WTC11 (cell line): Measurements from ENCODE around the gene EHD2. TPM values are rescaled to one million over a fixed set of nuclear protein-coding genes. Genes with fewer than 3 reads are reported as not detected.
A peak's percentile ranks its signal among the peaks of the same experiment; 100 is the strongest.
"Not testable (repeated sequence)": the region's sequence is repeated elsewhere in the genome, so short reads cannot be mapped to it uniquely, and the experiment has no call there.

ENCODE experiments used
- ATAC-seq: fragments of 200-7000 bp; cut with Tn5 transposase; 2 replicates; pipeline ENCODE4 v1.10.0; 2021; ENCODE audit warnings: mild to moderate bottlenecking, moderate library complexity
- CTCF ChIA-PET: fragments of 300-600 bp; sonication (Branson Sonifier 250); formaldehyde crosslinking; loops from one replicate; lab custom pipeline; 2021; ENCODE audit warnings: antibody characterized with exemption; lab: Charles Lee
- POLR2A ChIA-PET: fragments of 350-600 bp; sonication (Branson Sonifier 250); formaldehyde crosslinking; loops from one replicate; lab custom pipeline; 2021; ENCODE audit warnings: antibody characterized with exemption; lab: Charles Lee
- DNase-seq: peaks from one replicate; pipeline ENCODE4 v3.0.0; 2021; ENCODE audit warnings: low spot score
- H3K27ac Mint-ChIP-seq: 2 replicates; pipeline ENCODE4 v1.8.0; 2021; ENCODE audit warnings: mixed read lengths
- H3K27me3 Mint-ChIP-seq: 2 replicates; pipeline ENCODE4 v1.8.0; 2021; ENCODE audit warnings: low read depth, mild to moderate bottlenecking, moderate library complexity, mixed read lengths
- H3K36me3 Mint-ChIP-seq: 2 replicates; pipeline ENCODE4 v1.8.0; 2021; ENCODE audit warnings: mixed read lengths
- H3K4me1 Mint-ChIP-seq: 2 replicates; pipeline ENCODE4 v1.8.0; 2022; ENCODE audit warnings: mixed read lengths
- H3K4me3 Mint-ChIP-seq: 2 replicates; pipeline ENCODE4 v1.8.0; 2021; ENCODE audit warnings: mild to moderate bottlenecking, moderate library complexity, mixed read lengths
- H3K9me3 Mint-ChIP-seq: 2 replicates; pipeline ENCODE4 v1.8.0; 2021; ENCODE audit warnings: mixed read lengths
- CTCF ChIP-seq: fragments of 200-600 bp; IDR thresholded peaks from 2 replicates; pipeline ENCODE4 v1.8.0; 2022; ENCODE audit warnings: antibody characterized with exemption
- E2F4 ChIP-seq: sonication (generic); formaldehyde crosslinking; IDR thresholded peaks from 2 replicates; pipeline ENCODE4 v1.8.1; 2022; ENCODE audit warnings: low read depth, mild to moderate bottlenecking, moderate library complexity, missing genetic modification reagents, borderline replicate concordance
- GTF2I ChIP-seq: fragments of 250-450 bp; sonication (Bioruptor Pico); conservative IDR thresholded peaks from 2 replicates; pipeline ENCODE4 v1.4.0; 2021; ENCODE audit warnings: mild to moderate bottlenecking
- HMGA2 ChIP-seq: fragments of 250-450 bp; sonication (Bioruptor Pico); IDR thresholded peaks from 2 replicates; pipeline ENCODE4 v1.4.0; 2021; ENCODE audit warnings: mild to moderate bottlenecking, moderate library complexity
- NR2C2 ChIP-seq: sonication (generic); formaldehyde crosslinking; IDR thresholded peaks from 2 replicates; pipeline ENCODE4 v1.8.0; 2022; ENCODE audit warnings: mild to moderate bottlenecking, missing genetic modification reagents
- TCF7 ChIP-seq: sonication (generic); formaldehyde crosslinking; IDR thresholded peaks from 2 replicates; pipeline ENCODE4 v1.8.0; 2022; ENCODE audit warnings: mild to moderate bottlenecking, low read depth, missing genetic modification reagents, moderate library complexity
- USF1 ChIP-seq: sonication (generic); formaldehyde crosslinking; IDR thresholded peaks from 2 replicates; pipeline ENCODE4 v1.8.0; 2022; ENCODE audit warnings: mild to moderate bottlenecking, missing genetic modification reagents
- ZNF121 ChIP-seq: sonication (generic); formaldehyde crosslinking; IDR thresholded peaks from 2 replicates; pipeline ENCODE4 v1.8.0; 2023; ENCODE audit warnings: missing genetic modification reagents
- ZNF232 ChIP-seq: sonication (generic); formaldehyde crosslinking; IDR thresholded peaks from 2 replicates; pipeline ENCODE4 v1.8.0; 2022; ENCODE audit warnings: mild to moderate bottlenecking, missing genetic modification reagents
- ZNF317 ChIP-seq: sonication (generic); formaldehyde crosslinking; IDR thresholded peaks from 2 replicates; pipeline ENCODE4 v1.8.1; 2023; ENCODE audit warnings: low read depth, mild to moderate bottlenecking, moderate library complexity, missing genetic modification reagents, borderline replicate concordance
- ZNF532 ChIP-seq: fragments of 250-450 bp; sonication (Bioruptor Pico); IDR thresholded peaks from 2 replicates; pipeline ENCODE4 v1.9.0; 2021; ENCODE audit warnings: mild to moderate bottlenecking, borderline replicate concordance
- total RNA-seq: library from RNA; stranded (reverse); gene quantifications from 3 replicates; pipeline ENCODE4 v1.2.3, GENCODE V29; 2021

The EHD2 gene
- total RNA-seq, 1 experiment from 2014 or later, result 11.8 TPM

GRCh38 chr19:47764705-47765104 lies 51.5 kb downstream of the EHD2 start:
- CTCF ChIA-PET, result interaction anchor here (0.6 to 8.5 kb wide), 25 partner anchors 9 to 337 kb away, joined by 3 to 368 read pairs (median 10); partner anchors contain the start of genes EHD2, NOP53 and SELENOW

GRCh38 chr19:47765523-47766358 lies 52.5 kb downstream of the EHD2 start:
- no peaks in the 10 kb centered on the region for H3K36me3 Mint-ChIP-seq
- POLR2A ChIA-PET, result interaction anchor here (0.6 to 1.6 kb wide), 6 partner anchors 12 to 91 kb away, joined by 3 to 8 read pairs (median 4); partner anchors contain the start of genes NOP53 and SELENOW

More at GRCh38 chr19:47764705-47765104, 51.5 kb downstream of the EHD2 start:
- H3K4me1 Mint-ChIP-seq, result peaks cover 14% of the 10 kb centered on the region
- not testable (repeated sequence) for H3K36me3 Mint-ChIP-seq, H3K27ac Mint-ChIP-seq, DNase-seq, H3K4me3 Mint-ChIP-seq, H3K27me3 Mint-ChIP-seq, H3K9me3 Mint-ChIP-seq, ATAC-seq
- POLR2A ChIA-PET, result interaction anchor here (0.6 to 1.5 kb wide), 3 partner anchors 14 to 92 kb away, joined by 3 to 8 read pairs (median 8); partner anchors contain the start of gene SELENOW
- peak; percentile 41; the same call in 1 of the 2 replicates for TF ChIP-seq ZNF121 (CRISPR knock-in tag)

GRCh38 chr19:47766359-47766620 lies 53.1 kb downstream of the EHD2 start:
- Mint-ChIP-seq H3K9me3 (peaks cover 3% of the 10 kb centered on the region; the same call in 1 of the 2 replicates), H3K36me3 (no peaks in the 10 kb centered on the region), H3K27ac (no peak overlapping the region), H3K4me1 (peaks cover 26% of the 10 kb centered on the region), H3K4me3 (no peak overlapping the region), H3K27me3 (no peaks in the 10 kb centered on the region)
- ChIA-PET POLR2A (interaction anchor here (0.6 to 1.6 kb wide), 4 partner anchors 13 to 24 kb away, joined by 3 to 8 read pairs (median 4); partner anchors contain the start of gene NOP53), CTCF (interaction anchor here (0.6 to 8.5 kb wide), 29 partner anchors 8 to 338 kb away, joined by 3 to 368 read pairs (median 9); partner anchors contain the start of genes EHD2, NOP53 and SELENOW)
- TF ChIP-seq ZNF532 (CRISPR knock-in tag) (no peak), ZNF232 (CRISPR knock-in tag) (no peak), HMGA2 (CRISPR knock-in tag) (no peak), GTF2I (CRISPR knock-in tag) (no peak), USF1 (CRISPR knock-in tag) (no peak), E2F4 (CRISPR knock-in tag) (no peak), NR2C2 (CRISPR knock-in tag) (no peak), TCF7 (CRISPR knock-in tag) (no peak)
- DNase-seq (no peak), ATAC-seq (no peak)

More at GRCh38 chr19:47765523-47766358, 52.5 kb downstream of the EHD2 start:
- no peak overlapping the region for H3K4me3 Mint-ChIP-seq
- peak overlapping the region; percentile 85 for H3K27ac Mint-ChIP-seq
- CTCF ChIA-PET, result interaction anchor here (0.5 to 8.5 kb wide), 55 partner anchors 8 to 790 kb away, joined by 3 to 368 read pairs (median 5); partner anchors contain the start of genes EHD2, KPTN, NOP53 and SELENOW
- H3K27me3 Mint-ChIP-seq, result no peaks in the 10 kb centered on the region
- DNase-seq, result peak; percentile 88
- peaks cover 22% of the 10 kb centered on the region for H3K4me1 Mint-ChIP-seq
- peak; percentile 79 for ATAC-seq
- peaks cover 3% of the 10 kb centered on the region; the same call in 1 of the 2 replicates for H3K9me3 Mint-ChIP-seq
- TF ChIP-seq ZNF232 (CRISPR knock-in tag) (0 out of 2 replicates have a peak, but pooled peaks have one; percentile 9), TCF7 (CRISPR knock-in tag) (no peak), CTCF (peak; percentile 80), ZNF317 (CRISPR knock-in tag) (no peak)
